AG20443 (cell line): ENCODE results near the gene TRERF1.

Experiments used
- DNase-seq: peaks from one replicate; pipeline ENCODE4 v3.0.0; 2012; ENCODE audit warnings: low spot score, mixed read lengths

TRERF1 gene

GRCh38 chr6:42393339-42393738, 58.4 kb downstream of the TRERF1 start:
- no peak for DNase-seq

GRCh38 chr6:42392833-42393232, 58.9 kb downstream of the TRERF1 start:
- DNase-seq: no peak

- DNase-seq: no peak
These were observed 60.3 kb downstream of the TRERF1 start for GRCh38 chr6:42391441-42391840.

GRCh38 chr6:42390228-42390934, 61.3 kb downstream of the TRERF1 start:
- no peak for DNase-seq

- no peak for DNase-seq
These were observed 62.0 kb downstream of the TRERF1 start for GRCh38 chr6:42389736-42390135.

GRCh38 chr6:42388046-42388445, 63.7 kb downstream of the TRERF1 start:
- DNase-seq: no peak

GRCh38 chr6:42387336-42387735, 64.4 kb downstream of the TRERF1 start:
- DNase-seq: no peak

GRCh38 chr6:42385339-42385738, 66.4 kb downstream of the TRERF1 start:
- no peak for DNase-seq

GRCh38 chr6:42383421-42384205, 68.1 kb downstream of the TRERF1 start:
- DNase-seq: no peak

GRCh38 chr6:42381850-42382249, 69.9 kb downstream of the TRERF1 start:
- no peak for DNase-seq

GRCh38 chr6:42380228-42380979, 71.3 kb downstream of the TRERF1 start:
- no peak for DNase-seq

- DNase-seq: no peak
These were observed 73.2 kb downstream of the TRERF1 start for GRCh38 chr6:42378536-42378935.

GRCh38 chr6:42378125-42378524, 73.6 kb downstream of the TRERF1 start:
- DNase-seq: no peak

- DNase-seq: no peak
These were observed 76.6 kb downstream of the TRERF1 start for GRCh38 chr6:42375007-42375635.

- no peak for DNase-seq
These were observed 77.6 kb downstream of the TRERF1 start for GRCh38 chr6:42374018-42374669.

- DNase-seq: no peak
These were observed 79.0 kb downstream of the TRERF1 start for GRCh38 chr6:42372699-42373098.

GRCh38 chr6:42370323-42370985, 81.3 kb downstream of the TRERF1 start:
- no peak for DNase-seq

GRCh38 chr6:42369568-42369967, 82.2 kb downstream of the TRERF1 start:
- DNase-seq: no peak

GRCh38 chr6:42368181-42368580, 83.5 kb downstream of the TRERF1 start:
- no peak for DNase-seq

GRCh38 chr6:42367353-42368011, 84.2 kb downstream of the TRERF1 start:
- no peak for DNase-seq

- no peak for DNase-seq
These were observed 84.8 kb downstream of the TRERF1 start for GRCh38 chr6:42366999-42367352.
